Gastroesophageal sphincter (tissue), 4 donors: ENCODE measurements around the gene PPP4R1. TPM values are rescaled to one million over a fixed set of nuclear protein-coding genes. Genes with fewer than 3 reads are reported as not detected.
A peak's percentile ranks its signal among the peaks of the same experiment; 100 is the strongest.

Source experiments
- ATAC-seq: fragments of 150-250 bp; one replicate; pipeline ENCODE4 v1.9.1; 2016; ENCODE audit warnings: mild to moderate bottlenecking, moderate library complexity
- H3K27ac ChIP-seq, 4 donors: fragments of 200-600 bp; sonication (generic) in 3 of 4; 1 replicate in 3 of 4; 2 replicates in 1 of 4; pipeline ENCODE4 v1.5.1; 2016 to 2019
- H3K27me3 ChIP-seq: fragments of 200-600 bp; sonication (generic); one replicate; pipeline ENCODE4 v1.5.1; 2019
- H3K36me3 ChIP-seq, 2 donors: fragments of 200-600 bp; sonication (generic); one replicate each; pipeline ENCODE4 v1.5.1; 2019; ENCODE audit warnings: control low read depth in 1 of 2
- H3K4me1 ChIP-seq, 3 donors: fragments of 200-600 bp; sonication (generic); 1 replicate in 2 of 3; 2 replicates in 1 of 3; pipeline ENCODE4 v1.5.1; 2016 to 2019; ENCODE audit warnings: control low read depth in 2 of 3
- H3K4me3 ChIP-seq, 2 donors: fragments of 200-600 bp; sonication (generic); one replicate each; pipeline ENCODE4 v1.5.1; 2019; ENCODE audit warnings: mild to moderate bottlenecking in 1 of 2, moderate library complexity in 1 of 2
- H3K9me3 ChIP-seq, 3 donors: fragments of 200-600 bp; sonication (generic); one replicate each; pipeline ENCODE4 v1.5.1; 2017 to 2019; ENCODE audit warnings: control low read depth in 2 of 3
- CTCF ChIP-seq, 4 experiments: fragments of 200-600 bp in 2 of 4; fragments of 450-650 bp in 2 of 4; sonication (generic) in 1 of 4; IDR thresholded peaks; one replicate each; pipeline ENCODE4 v1.5.1; 2017 to 2019; ENCODE audit warnings: antibody characterized with exemption in 4 of 4, mild to moderate bottlenecking in 2 of 4, moderate library complexity in 2 of 4
- EP300 ChIP-seq: sonication (generic); formaldehyde crosslinking; IDR thresholded peaks from one replicate; pipeline ENCODE4 v1.6.1; 2017; ENCODE audit warnings: antibody characterized with exemption, mild to moderate bottlenecking
- POLR2A ChIP-seq, 2 donors: fragments of 450-650 bp; IDR thresholded peaks; one replicate each; pipeline ENCODE4 v1.6.1; 2017; ENCODE audit warnings: antibody characterized with exemption in 2 of 2, mild to moderate bottlenecking in 2 of 2, moderate library complexity in 1 of 2
- POLR2AphosphoS5 ChIP-seq: sonication (generic); formaldehyde crosslinking; IDR thresholded peaks from one replicate; pipeline ENCODE4 v1.6.1; 2017; ENCODE audit warnings: antibody characterized with exemption
- WGBS, 2 donors: methylation state at CpG; one replicate each; pipeline ENCODE4 v1.1.5; 2018; ENCODE audit warnings: low coverage in 1 of 2; 5-methylcytosine and 5-hydroxymethylcytosine counted together
- total RNA-seq, 4 donors: library from RNA; depleted of rRNA; stranded (reverse); fragments of >200 nt; gene quantifications; one replicate each; pipeline ENCODE4 v1.1.0, GENCODE V29; 2016

Gene PPP4R1
- total RNA-seq, 4 donors from 2014 or later: 91.1 to 174 (median 117) TPM

- no peak for ATAC-seq
- TF ChIP-seq POLR2AphosphoS5 (no peak), POLR2A (IDR thresholded peaks at IDR 0.05) (no peak), CTCF (IDR thresholded peaks at IDR 0.05) (no peak), EP300 (no peak)
- Histone ChIP-seq H3K4me3 (no peak overlapping the region), H3K4me1 (peaks cover 0 to 1% (median 0%) of the 10 kb centered on the region in 3 donors), H3K36me3 (no peaks in the 10 kb centered on the region), H3K9me3 (no peaks in the 10 kb centered on the region), H3K27ac (no peak overlapping the region), H3K27me3 (no peaks in the 10 kb centered on the region)
- 88 to 90% methylated on average over 2 to 6 of the region's 11 CpGs for WGBS, 2 donors
Observed at GRCh38 chr18:9637036-9637767, 22.8 kb upstream of the PPP4R1 start.

GRCh38 chr18:9634856-9635255, 20.5 kb upstream of the PPP4R1 start:
- TF ChIP-seq POLR2A (IDR thresholded peaks at IDR 0.05) (no peak), EP300 (no peak), CTCF (IDR thresholded peaks at IDR 0.05) (no peak), POLR2AphosphoS5 (no peak)

GRCh38 chr18:9631814-9632496, 17.6 kb upstream of the PPP4R1 start:
- TF ChIP-seq CTCF (IDR thresholded peaks at IDR 0.05) (no peak), POLR2AphosphoS5 (no peak), POLR2A (IDR thresholded peaks at IDR 0.05) (no peak), EP300 (no peak)
- Histone ChIP-seq H3K27ac (peak overlapping the region in 3 of 4 donors; percentile 38 to 64 (median 54)), H3K27me3 (no peaks in the 10 kb centered on the region), H3K4me3 (no peak overlapping the region), H3K4me1 (peaks cover 0 to 10% (median 0%) of the 10 kb centered on the region in 3 donors), H3K9me3 (no peaks in the 10 kb centered on the region), H3K36me3 (no peaks in the 10 kb centered on the region)
- ATAC-seq: peak; percentile 55
- 40 to 42% methylated on average over 5 of the region's 5 CpGs for WGBS, 2 donors

More at GRCh38 chr18:9634856-9635255, 20.5 kb upstream of the PPP4R1 start:
- no peak for ATAC-seq
- Histone ChIP-seq H3K4me1 (peaks cover 0 to 10% (median 0%) of the 10 kb centered on the region in 3 donors), H3K9me3 (no peaks in the 10 kb centered on the region), H3K4me3 (no peak overlapping the region), H3K36me3 (no peaks in the 10 kb centered on the region), H3K27me3 (no peaks in the 10 kb centered on the region), H3K27ac (no peak overlapping the region)
- 91 to 95% methylated on average over 7 to 8 of the region's 8 CpGs for WGBS, 2 donors

- Histone ChIP-seq H3K9me3 (no peaks in the 10 kb centered on the region), H3K27ac (no peak overlapping the region), H3K4me1 (peaks cover 0 to 10% (median 0%) of the 10 kb centered on the region in 3 donors), H3K4me3 (no peak overlapping the region), H3K36me3 (no peaks in the 10 kb centered on the region), H3K27me3 (no peaks in the 10 kb centered on the region)
- WGBS, 2 donors: 78 to 90% methylated on average over 7 to 8 of the region's 8 CpGs
- no peak for ATAC-seq
- no peak for TF ChIP-seq POLR2AphosphoS5
- no peak for TF ChIP-seq EP300
- TF ChIP-seq CTCF (IDR thresholded peaks at IDR 0.05): no peak
- no peak for TF ChIP-seq POLR2A (IDR thresholded peaks at IDR 0.05)
Observed at GRCh38 chr18:9630444-9630843, 16.1 kb upstream of the PPP4R1 start.
